ENCODE results near the gene KAZN. TPM values are rescaled to one million over a fixed set of nuclear protein-coding genes. Genes with fewer than 3 reads are reported as not detected.

The KAZN gene
- total RNA-seq, 1 donor from 2014 or later, result 11.6 TPM

GRCh38 chr1:14803002-14803789 lies 204.7 kb downstream of the KAZN start:
- Mint-ChIP-seq H3K4me3 (no peak overlapping the region), H3K27ac (ENCODE audit: unreplicated experiment) (no peak overlapping the region), H3K36me3 (ENCODE audit: low read depth) (peaks cover 11% of the 10 kb centered on the region), H3K9me3 (peaks cover 4% of the 10 kb centered on the region), H3K27me3 (ENCODE audit: low read depth) (no peaks in the 10 kb centered on the region), H3K4me1 (no peaks in the 10 kb centered on the region)
- TF ChIP-seq, protein P1, sequence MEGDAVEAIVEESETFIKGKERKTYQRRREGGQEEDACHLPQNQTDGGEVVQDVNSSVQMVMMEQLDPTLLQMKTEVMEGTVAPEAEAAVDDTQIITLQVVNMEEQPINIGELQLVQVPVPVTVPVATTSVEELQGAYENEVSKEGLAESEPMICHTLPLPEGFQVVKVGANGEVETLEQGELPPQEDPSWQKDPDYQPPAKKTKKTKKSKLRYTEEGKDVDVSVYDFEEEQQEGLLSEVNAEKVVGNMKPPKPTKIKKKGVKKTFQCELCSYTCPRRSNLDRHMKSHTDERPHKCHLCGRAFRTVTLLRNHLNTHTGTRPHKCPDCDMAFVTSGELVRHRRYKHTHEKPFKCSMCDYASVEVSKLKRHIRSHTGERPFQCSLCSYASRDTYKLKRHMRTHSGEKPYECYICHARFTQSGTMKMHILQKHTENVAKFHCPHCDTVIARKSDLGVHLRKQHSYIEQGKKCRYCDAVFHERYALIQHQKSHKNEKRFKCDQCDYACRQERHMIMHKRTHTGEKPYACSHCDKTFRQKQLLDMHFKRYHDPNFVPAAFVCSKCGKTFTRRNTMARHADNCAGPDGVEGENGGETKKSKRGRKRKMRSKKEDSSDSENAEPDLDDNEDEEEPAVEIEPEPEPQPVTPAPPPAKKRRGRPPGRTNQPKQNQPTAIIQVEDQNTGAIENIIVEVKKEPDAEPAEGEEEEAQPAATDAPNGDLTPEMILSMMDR (conservative IDR thresholded peaks at IDR 0.05), result no peak
- no peak for DNase-seq (ENCODE audit: low read depth, low spot score)

- TF ChIP-seq, protein P1 (conservative IDR thresholded peaks at IDR 0.05), result peak; percentile 47
- no peaks in the 10 kb centered on the region for H3K27me3 Mint-ChIP-seq (ENCODE audit: low read depth)
- DNase-seq (ENCODE audit: low read depth, low spot score), result no peak
- no peak overlapping the region for H3K4me3 Mint-ChIP-seq
- H3K4me1 Mint-ChIP-seq, result no peaks in the 10 kb centered on the region
- peaks cover 13% of the 10 kb centered on the region for H3K36me3 Mint-ChIP-seq (ENCODE audit: low read depth)
- peaks cover 6% of the 10 kb centered on the region for H3K9me3 Mint-ChIP-seq
- no peak overlapping the region for H3K27ac Mint-ChIP-seq (ENCODE audit: unreplicated experiment)
These were observed 206.1 kb downstream of the KAZN start for GRCh38 chr1:14804626-14805025.

GRCh38 chr1:14806772-14807171 lies 208.3 kb downstream of the KAZN start:
- no peak for DNase-seq (ENCODE audit: low read depth, low spot score)
- peaks cover 13% of the 10 kb centered on the region for H3K36me3 Mint-ChIP-seq (ENCODE audit: low read depth)
- H3K4me3 Mint-ChIP-seq, result no peak overlapping the region
- H3K27ac Mint-ChIP-seq (ENCODE audit: unreplicated experiment), result no peak overlapping the region
- no peaks in the 10 kb centered on the region for H3K27me3 Mint-ChIP-seq (ENCODE audit: low read depth)
- peaks cover 3% of the 10 kb centered on the region for H3K4me1 Mint-ChIP-seq
- TF ChIP-seq, protein P1 (conservative IDR thresholded peaks at IDR 0.05), result no peak
- H3K9me3 Mint-ChIP-seq, result peaks cover 6% of the 10 kb centered on the region

- Mint-ChIP-seq H3K27me3 (ENCODE audit: low read depth) (no peaks in the 10 kb centered on the region), H3K27ac (ENCODE audit: unreplicated experiment) (no peak overlapping the region), H3K9me3 (peaks cover 6% of the 10 kb centered on the region), H3K4me1 (peaks cover 3% of the 10 kb centered on the region), H3K36me3 (ENCODE audit: low read depth) (peaks cover 13% of the 10 kb centered on the region), H3K4me3 (no peak overlapping the region)
- DNase-seq (ENCODE audit: low read depth, low spot score), result no peak
- TF ChIP-seq, protein P1 (conservative IDR thresholded peaks at IDR 0.05), result no peak
These were observed 210.3 kb downstream of the KAZN start for GRCh38 chr1:14808768-14809167.

GRCh38 chr1:14809191-14809981 lies 210.9 kb downstream of the KAZN start:
- Mint-ChIP-seq H3K9me3 (peaks cover 6% of the 10 kb centered on the region), H3K4me3 (no peak overlapping the region), H3K36me3 (ENCODE audit: low read depth) (peaks cover 13% of the 10 kb centered on the region), H3K4me1 (peaks cover 3% of the 10 kb centered on the region), H3K27ac (ENCODE audit: unreplicated experiment) (no peak overlapping the region), H3K27me3 (ENCODE audit: low read depth) (no peaks in the 10 kb centered on the region)
- TF ChIP-seq, protein P1 (conservative IDR thresholded peaks at IDR 0.05), result no peak
- DNase-seq (ENCODE audit: low read depth, low spot score), result no peak

All from neural crest cell (in vitro differentiated cells).